Gastrocnemius medialis (tissue), 4 donors: ENCODE results near the gene AHI1.

Experiments used
- POLR2A ChIP-seq, 2 donors: fragments of 450-650 bp; IDR thresholded peaks; one replicate each; pipeline ENCODE4 v1.6.1; 2017; ENCODE audit warnings: antibody characterized with exemption in 2 of 2, mild to moderate bottlenecking in 2 of 2, moderate library complexity in 2 of 2
- TF ChIP-seq, protein P1 (sequence below), 5 experiments: fragments of 450-650 bp in 3 of 5; fragments of 200-600 bp in 2 of 5; sonication (generic) in 2 of 5; IDR thresholded peaks in 4 of 5; conservative IDR thresholded peaks in 1 of 5; 1 replicate in 4 of 5; 2 replicates in 1 of 5; pipeline ENCODE4 v1.5.1; 2016 to 2019; ENCODE audit warnings: antibody characterized with exemption in 5 of 5, mild to moderate bottlenecking in 3 of 5, moderate library complexity in 3 of 5

DNA sequence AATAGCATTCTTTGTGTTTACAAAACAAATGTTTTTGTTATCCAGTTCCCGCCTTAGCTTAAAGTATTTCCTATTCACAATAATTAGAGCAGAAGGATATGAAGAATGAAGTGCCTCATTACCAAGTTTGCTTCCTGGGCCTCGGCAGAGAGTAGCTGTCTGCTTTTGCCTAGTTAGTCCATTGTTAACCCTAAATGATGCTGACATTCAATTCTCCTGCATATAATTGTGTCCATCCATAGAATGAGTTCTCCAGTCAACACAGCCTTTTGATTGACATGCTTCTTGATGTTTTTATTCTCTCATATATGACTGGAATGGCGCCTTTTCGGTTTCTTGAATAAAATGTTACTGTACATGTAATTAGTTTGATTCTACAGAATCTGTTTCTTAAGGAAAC, 215.6 kb downstream of the AHI1 start:
- TF ChIP-seq, protein P1, sequence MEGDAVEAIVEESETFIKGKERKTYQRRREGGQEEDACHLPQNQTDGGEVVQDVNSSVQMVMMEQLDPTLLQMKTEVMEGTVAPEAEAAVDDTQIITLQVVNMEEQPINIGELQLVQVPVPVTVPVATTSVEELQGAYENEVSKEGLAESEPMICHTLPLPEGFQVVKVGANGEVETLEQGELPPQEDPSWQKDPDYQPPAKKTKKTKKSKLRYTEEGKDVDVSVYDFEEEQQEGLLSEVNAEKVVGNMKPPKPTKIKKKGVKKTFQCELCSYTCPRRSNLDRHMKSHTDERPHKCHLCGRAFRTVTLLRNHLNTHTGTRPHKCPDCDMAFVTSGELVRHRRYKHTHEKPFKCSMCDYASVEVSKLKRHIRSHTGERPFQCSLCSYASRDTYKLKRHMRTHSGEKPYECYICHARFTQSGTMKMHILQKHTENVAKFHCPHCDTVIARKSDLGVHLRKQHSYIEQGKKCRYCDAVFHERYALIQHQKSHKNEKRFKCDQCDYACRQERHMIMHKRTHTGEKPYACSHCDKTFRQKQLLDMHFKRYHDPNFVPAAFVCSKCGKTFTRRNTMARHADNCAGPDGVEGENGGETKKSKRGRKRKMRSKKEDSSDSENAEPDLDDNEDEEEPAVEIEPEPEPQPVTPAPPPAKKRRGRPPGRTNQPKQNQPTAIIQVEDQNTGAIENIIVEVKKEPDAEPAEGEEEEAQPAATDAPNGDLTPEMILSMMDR (IDR thresholded peaks at IDR 0.05 in 4 of 5, conservative IDR thresholded peaks at IDR 0.05 in 1 of 5): no peak
- TF ChIP-seq POLR2A (IDR thresholded peaks at IDR 0.05): no peak
